Mesothelial cell of epicardium (in vitro differentiated cells): ENCODE results near the gene CDK5RAP2. TPM values are rescaled to one million over a fixed set of nuclear protein-coding genes. Genes with fewer than 3 reads are reported as not detected.

Experiments used
- DNase-seq, 2 experiments: peaks; one replicate each; pipeline ENCODE4 v3.0.0; 2021; ENCODE audit warnings: low spot score in 2 of 2; ENCODE audit not compliant: unreplicated experiment in 2 of 2
- H3K27ac Mint-ChIP-seq: 2 replicates; pipeline ENCODE4 v1.8.0; 2021; ENCODE audit warnings: mixed read lengths
- H3K27me3 Mint-ChIP-seq: 2 replicates; pipeline ENCODE4 v1.8.0; 2021; ENCODE audit warnings: low read depth, mixed read lengths
- H3K36me3 Mint-ChIP-seq: 2 replicates; pipeline ENCODE4 v1.8.0; 2021; ENCODE audit warnings: mixed read lengths
- H3K4me1 Mint-ChIP-seq: 2 replicates; pipeline ENCODE4 v1.8.0; 2021; ENCODE audit warnings: mixed read lengths
- H3K4me3 Mint-ChIP-seq: 2 replicates; pipeline ENCODE4 v1.8.0; 2021; ENCODE audit warnings: mild to moderate bottlenecking, moderate library complexity, mixed read lengths
- H3K9me3 Mint-ChIP-seq: 2 replicates; pipeline ENCODE4 v1.8.0; 2021; ENCODE audit warnings: mixed read lengths
- CTCF ChIP-seq: fragments of 200-600 bp; sonication (generic); IDR thresholded peaks from one replicate; pipeline ENCODE4 v1.5.0; 2021; ENCODE audit warnings: antibody characterized with exemption; ENCODE audit not compliant: unreplicated experiment
- total RNA-seq: library from RNA; stranded (reverse); gene quantifications from 3 replicates; pipeline ENCODE4 v1.2.1, GENCODE V29; 2021

CDK5RAP2 gene
- total RNA-seq, 1 donor from 2014 or later: 71.0 TPM

- Mint-ChIP-seq H3K27me3 (no peaks in the 10 kb centered on the region), H3K36me3 (peaks cover 18% of the 10 kb centered on the region), H3K9me3 (no peaks in the 10 kb centered on the region)
These were observed 140.0 kb downstream of the CDK5RAP2 start for GRCh38 chr9:120439926-120440325.

GRCh38 chr9:120438836-120439546 is 141.0 kb downstream of the CDK5RAP2 start:
- H3K27ac Mint-ChIP-seq: no peak overlapping the region
- peak; percentile 26 for TF ChIP-seq CTCF
- no peaks in the 10 kb centered on the region for H3K27me3 Mint-ChIP-seq
- H3K4me3 Mint-ChIP-seq: no peak overlapping the region
- H3K4me1 Mint-ChIP-seq: peaks cover 10% of the 10 kb centered on the region
- peaks cover 18% of the 10 kb centered on the region for H3K36me3 Mint-ChIP-seq
- no peaks in the 10 kb centered on the region for H3K9me3 Mint-ChIP-seq
- DNase-seq: no peak

More at GRCh38 chr9:120439926-120440325, 140.0 kb downstream of the CDK5RAP2 start:
- peaks cover 3% of the 10 kb centered on the region for H3K4me1 Mint-ChIP-seq
- TF ChIP-seq CTCF: no peak
- DNase-seq: no peak
- H3K4me3 Mint-ChIP-seq: no peak overlapping the region
- no peak overlapping the region for H3K27ac Mint-ChIP-seq

- Mint-ChIP-seq H3K27me3 (no peaks in the 10 kb centered on the region), H3K4me3 (no peak overlapping the region), H3K4me1 (peaks cover 12% of the 10 kb centered on the region), H3K9me3 (no peaks in the 10 kb centered on the region), H3K36me3 (peaks cover 18% of the 10 kb centered on the region), H3K27ac (no peak overlapping the region)
- no peak for DNase-seq
- TF ChIP-seq CTCF: no peak
These were observed 141.9 kb downstream of the CDK5RAP2 start for GRCh38 chr9:120438111-120438510.

GRCh38 chr9:120436983-120437475 is 142.9 kb downstream of the CDK5RAP2 start:
- Mint-ChIP-seq H3K4me3 (no peak overlapping the region), H3K27me3 (no peaks in the 10 kb centered on the region), H3K4me1 (peaks cover 12% of the 10 kb centered on the region), H3K9me3 (no peaks in the 10 kb centered on the region), H3K36me3 (peaks cover 19% of the 10 kb centered on the region), H3K27ac (no peak overlapping the region)
- no peak for TF ChIP-seq CTCF
- DNase-seq: no peak

- H3K36me3 Mint-ChIP-seq: peaks cover 25% of the 10 kb centered on the region
- no peak overlapping the region for H3K4me3 Mint-ChIP-seq
- DNase-seq: no peak
- no peak for TF ChIP-seq CTCF
- no peaks in the 10 kb centered on the region for H3K9me3 Mint-ChIP-seq
- H3K27me3 Mint-ChIP-seq: no peaks in the 10 kb centered on the region
- peaks cover 12% of the 10 kb centered on the region for H3K4me1 Mint-ChIP-seq
- no peak overlapping the region for H3K27ac Mint-ChIP-seq
These were observed 143.5 kb downstream of the CDK5RAP2 start for GRCh38 chr9:120436446-120436845.
